HL-60/S4 treated with phorbol 12-myristate 13-acetate at 8.2 ng/mL for 4 days and 3 days (cell line): ENCODE measurements around the gene CFAP92.

Source experiments
- in situ Hi-C: fragments of 300-500 bp; cut with MboI; formaldehyde crosslinking; loops from 2 replicates; pipeline ENCODE4 v1.15.0; 2022; ENCODE audit warnings: low sequenced_read_pairs

The CFAP92 gene

GRCh38 chr3:129026728-129027543 is 33.1 kb upstream of the CFAP92 start:
- in situ Hi-C loops, result no loop called here

GRCh38 chr3:129025691-129026435 is 32.0 kb upstream of the CFAP92 start:
- in situ Hi-C loops, result no loop called here

GRCh38 chr3:129025108-129025507 is 31.2 kb upstream of the CFAP92 start:
- in situ Hi-C loops, result no loop called here

GRCh38 chr3:129023909-129024308 is 30.0 kb upstream of the CFAP92 start:
- in situ Hi-C loops, result no loop called here

GRCh38 chr3:129023008-129023358 is 29.1 kb upstream of the CFAP92 start:
- in situ Hi-C loops, result no loop called here

- in situ Hi-C loops, result no loop called here
These were observed 28.5 kb upstream of the CFAP92 start for GRCh38 chr3:129022114-129023007.

- in situ Hi-C loops, result no loop called here
These were observed 27.3 kb upstream of the CFAP92 start for GRCh38 chr3:129021140-129021551.

GRCh38 chr3:129020691-129021090 is 26.8 kb upstream of the CFAP92 start:
- in situ Hi-C loops, result no loop called here

GRCh38 chr3:129019266-129019665 is 25.4 kb upstream of the CFAP92 start:
- in situ Hi-C loops, result no loop called here

GRCh38 chr3:129018751-129019150 is 24.9 kb upstream of the CFAP92 start:
- in situ Hi-C loops, result no loop called here

- in situ Hi-C loops, result no loop called here
These were observed 24.4 kb upstream of the CFAP92 start for GRCh38 chr3:129018271-129018670.

- in situ Hi-C loops, result no loop called here
These were observed 23.6 kb upstream of the CFAP92 start for GRCh38 chr3:129017484-129017899.

GRCh38 chr3:129016720-129017483 is 23.0 kb upstream of the CFAP92 start:
- in situ Hi-C loops, result no loop called here

GRCh38 chr3:129016356-129016719 is 22.5 kb upstream of the CFAP92 start:
- in situ Hi-C loops, result no loop called here

GRCh38 chr3:129015388-129016105 is 21.7 kb upstream of the CFAP92 start:
- in situ Hi-C loops, result no loop called here

GRCh38 chr3:129014793-129015345 is 21.0 kb upstream of the CFAP92 start:
- in situ Hi-C loops, result no loop called here

- in situ Hi-C loops, result no loop called here
These were observed 20.3 kb upstream of the CFAP92 start for GRCh38 chr3:129014148-129014547.

GRCh38 chr3:129013491-129013891 is 19.6 kb upstream of the CFAP92 start:
- in situ Hi-C loops, result no loop called here

- in situ Hi-C loops, result no loop called here
These were observed 16.6 kb upstream of the CFAP92 start for GRCh38 chr3:129010310-129010956.
